NCI-H446 treated with DMSO at 0.1 percent for 48 hours (cell line): Measurements from ENCODE around the gene LPP.
"Not testable (repeated sequence)": the region's sequence is repeated elsewhere in the genome, so short reads cannot be mapped to it uniquely, and the experiment has no call there.

ENCODE experiments used
- DNase-seq: peaks from one replicate; lab custom pipeline; 2025; lab: John Stamatoyannopoulos, UW

Gene LPP

DNA sequence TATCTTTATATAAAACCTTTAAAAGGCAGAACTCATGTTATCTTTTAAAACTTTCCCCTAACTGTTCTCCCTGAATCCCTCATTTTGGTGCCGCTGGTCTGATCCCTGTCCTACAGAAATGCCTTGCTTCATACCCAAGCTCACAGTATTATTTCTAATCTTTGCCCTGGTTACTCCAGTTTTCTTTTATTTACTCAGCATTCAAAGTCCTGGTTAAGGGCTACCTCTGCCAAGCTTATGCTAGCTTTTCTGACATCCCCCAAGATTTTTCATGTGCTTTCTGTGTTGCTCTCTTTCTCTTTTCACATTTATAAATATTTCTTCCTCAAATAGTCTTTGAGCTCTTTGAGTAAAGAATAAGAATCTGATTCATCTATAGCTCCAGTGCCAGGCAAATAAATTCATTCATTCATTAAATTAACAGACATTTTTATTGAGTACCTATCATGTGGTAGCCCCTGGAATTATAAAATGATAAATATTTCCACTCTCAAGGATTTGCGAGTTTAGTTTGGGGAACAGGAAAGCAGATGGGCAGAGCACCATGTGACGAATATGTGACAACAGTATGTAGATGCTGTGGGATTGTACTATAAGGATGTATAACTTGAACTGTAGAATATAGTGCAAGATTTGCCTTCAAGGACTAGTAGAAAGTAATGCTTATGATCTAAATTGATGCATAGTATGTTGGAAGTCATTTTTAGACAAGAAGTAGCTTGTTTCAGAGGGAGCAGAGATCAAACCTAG, 247.5 kb downstream of the LPP start:
- no peak for DNase-seq

DNA sequence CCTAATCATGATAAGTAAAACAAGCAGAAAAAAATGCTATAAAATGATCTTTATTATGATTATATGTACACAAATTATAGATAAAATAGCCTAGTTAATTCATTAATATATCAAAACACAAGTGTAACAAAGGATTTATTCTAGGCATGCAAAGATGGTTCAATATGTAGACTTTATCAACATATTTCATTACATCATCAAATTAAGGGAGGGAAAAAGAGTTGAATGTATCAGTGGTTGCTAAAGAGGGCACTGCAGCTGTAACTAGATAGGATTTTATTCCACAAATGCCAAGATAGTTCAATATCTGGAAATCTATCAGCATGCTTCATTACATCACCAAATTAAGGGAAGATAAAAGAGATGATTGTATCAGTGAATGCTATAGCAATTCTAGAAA, 248.3 kb downstream of the LPP start:
- DNase-seq: no peak

DNA sequence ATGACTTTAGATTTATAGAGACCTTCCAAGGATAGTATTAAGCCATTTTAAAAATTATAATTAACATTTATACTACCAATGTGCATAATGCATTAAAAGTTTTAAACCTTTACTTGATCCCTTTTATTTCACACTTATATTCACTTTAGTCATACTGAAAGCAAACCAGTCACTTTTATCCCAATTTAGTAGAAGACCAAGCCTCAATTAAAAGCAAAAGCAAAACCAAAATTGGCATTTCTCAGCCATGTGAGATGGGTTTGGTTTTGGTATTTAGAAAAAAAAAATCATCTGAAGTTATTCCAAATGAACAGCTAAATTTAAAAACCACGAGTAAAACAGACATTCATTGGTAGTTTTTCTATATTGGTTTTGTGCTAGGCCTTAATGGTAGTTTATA, 249.4 kb downstream of the LPP start:
- DNase-seq: no peak

DNA sequence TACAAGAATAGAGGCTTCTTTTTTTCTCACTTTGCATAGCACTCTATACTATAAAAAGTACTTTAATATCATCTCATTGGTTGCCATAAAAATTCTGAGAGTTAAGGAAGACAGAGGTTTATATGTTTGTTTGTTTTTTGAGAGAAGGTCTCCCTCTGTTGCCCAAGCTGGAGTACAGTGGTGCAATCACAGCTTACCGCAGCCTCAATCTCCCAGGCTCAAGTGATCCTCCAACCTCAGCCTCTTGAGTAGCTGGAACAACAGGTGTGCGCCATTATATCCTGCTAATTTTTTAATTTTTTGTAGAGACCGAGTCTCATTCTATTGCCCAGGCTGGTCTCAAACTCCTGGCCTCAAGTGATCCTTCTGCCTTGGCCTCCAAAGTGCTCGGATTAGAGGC, 250.2 kb downstream of the LPP start:
- DNase-seq: no peak

DNA sequence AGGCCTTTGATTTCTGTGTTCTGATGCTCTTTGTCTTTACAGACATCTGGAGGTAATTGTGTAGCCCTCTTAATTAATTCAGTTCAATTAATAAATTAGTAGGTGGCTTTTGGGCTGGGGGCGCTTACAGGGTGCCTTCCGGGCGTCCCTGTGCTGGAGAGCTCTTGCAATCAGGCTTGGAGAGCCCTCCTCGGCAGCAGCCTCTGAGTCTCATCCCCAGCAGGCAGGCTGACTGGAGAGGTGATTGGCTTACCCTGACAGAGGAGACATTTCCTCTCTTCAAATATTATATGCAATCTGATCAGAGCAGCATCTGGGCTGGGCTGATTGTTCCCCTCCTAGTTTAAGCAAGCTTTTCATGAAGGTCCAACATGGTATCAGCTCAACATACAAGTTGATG, 250.7 kb downstream of the LPP start:
- no peak for DNase-seq

DNA sequence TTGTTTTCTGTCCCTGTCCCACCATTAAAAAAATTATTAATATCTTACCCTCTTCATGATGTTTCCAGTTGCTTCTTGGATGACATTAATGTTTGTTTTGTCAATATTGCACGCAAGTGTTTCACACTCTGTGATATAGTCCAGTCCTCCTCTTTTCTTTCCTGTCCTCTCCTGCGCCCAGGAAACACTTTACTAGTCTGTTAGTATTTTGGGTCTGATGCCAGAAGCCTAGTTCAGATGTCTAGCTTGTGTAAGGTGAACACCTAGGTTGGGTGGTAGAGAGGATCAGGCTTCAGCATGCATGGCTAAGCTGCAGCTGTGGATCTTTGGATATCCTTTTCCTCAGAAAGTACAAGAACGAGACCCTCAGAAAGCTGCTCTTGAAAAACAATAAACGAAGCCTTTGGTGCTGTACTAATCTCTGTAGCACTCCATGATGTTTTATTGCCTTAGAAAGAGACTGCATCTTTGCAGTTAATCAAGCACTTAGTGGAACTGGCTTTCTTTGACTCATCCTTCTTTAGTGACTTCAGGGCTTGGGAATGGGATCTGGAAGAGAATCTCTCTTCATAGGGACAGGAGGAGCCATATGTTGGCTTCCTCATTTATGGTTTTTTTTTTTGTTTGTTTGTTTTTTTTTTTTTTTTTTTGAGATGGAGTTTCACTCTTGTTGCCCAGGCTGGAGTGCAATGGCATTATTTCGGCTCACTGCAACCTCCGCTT, 253.4 kb downstream of the LPP start:
- DNase-seq: no peak

DNA sequence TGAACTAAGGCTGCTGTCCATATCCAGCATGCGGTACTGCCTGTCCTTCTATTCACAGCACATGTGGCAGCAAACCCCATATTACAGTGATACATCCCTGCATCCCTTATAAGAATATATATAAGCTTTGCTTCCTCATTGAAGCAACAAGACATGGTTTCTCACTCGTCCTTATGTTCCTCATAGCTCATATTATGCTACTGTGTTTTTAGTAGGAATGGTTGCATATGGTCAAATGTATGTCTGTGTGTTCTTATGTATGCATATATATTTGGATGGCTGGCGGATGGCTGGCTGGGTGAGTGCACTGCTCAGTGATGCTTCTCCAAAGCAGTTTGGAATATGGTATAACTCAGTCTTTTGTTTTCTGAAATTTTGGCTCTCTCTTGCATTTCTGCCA, 254.9 kb downstream of the LPP start:
- DNase-seq: no peak

- no peak for DNase-seq
Measured at GRCh38 chr3:188411750-188412149, 257.8 kb downstream of the LPP start.

DNA sequence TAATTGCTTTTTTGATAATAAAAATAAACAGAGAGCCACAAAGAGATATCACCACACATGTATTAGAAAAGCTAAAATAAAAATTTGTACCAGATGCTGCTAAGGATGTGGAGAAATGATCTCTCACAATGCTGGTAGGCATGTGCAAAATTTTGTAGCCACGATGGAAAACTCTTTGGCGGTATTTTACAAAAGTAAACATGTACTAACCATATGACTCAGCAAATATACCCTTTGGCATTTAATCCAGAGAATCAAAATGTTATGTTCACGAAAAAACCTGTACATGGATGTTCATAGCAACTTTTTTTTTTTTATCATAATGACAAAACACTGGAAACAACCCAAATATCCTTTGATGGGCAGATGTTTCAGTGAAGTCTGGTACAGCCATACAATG, 261.2 kb downstream of the LPP start:
- no peak for DNase-seq

DNA sequence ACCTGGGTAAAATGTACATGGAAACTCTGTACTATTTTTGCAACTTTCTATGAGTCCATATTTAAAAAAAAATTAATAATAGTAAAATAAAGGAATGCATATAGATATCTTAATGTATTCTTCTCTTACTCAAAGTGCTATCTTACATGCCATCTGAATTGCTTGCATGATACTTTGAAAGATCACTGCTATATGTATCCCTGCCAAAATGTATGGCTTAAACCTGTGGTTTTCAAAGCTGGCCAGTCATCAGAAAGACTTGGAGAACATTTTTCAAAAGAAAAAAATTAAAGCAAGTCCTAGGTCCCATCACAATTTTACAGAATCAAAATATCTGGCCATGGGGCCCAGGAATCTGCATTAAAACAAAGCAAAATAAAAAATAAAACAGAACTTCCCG, 262.1 kb downstream of the LPP start:
- DNase-seq: no peak

DNA sequence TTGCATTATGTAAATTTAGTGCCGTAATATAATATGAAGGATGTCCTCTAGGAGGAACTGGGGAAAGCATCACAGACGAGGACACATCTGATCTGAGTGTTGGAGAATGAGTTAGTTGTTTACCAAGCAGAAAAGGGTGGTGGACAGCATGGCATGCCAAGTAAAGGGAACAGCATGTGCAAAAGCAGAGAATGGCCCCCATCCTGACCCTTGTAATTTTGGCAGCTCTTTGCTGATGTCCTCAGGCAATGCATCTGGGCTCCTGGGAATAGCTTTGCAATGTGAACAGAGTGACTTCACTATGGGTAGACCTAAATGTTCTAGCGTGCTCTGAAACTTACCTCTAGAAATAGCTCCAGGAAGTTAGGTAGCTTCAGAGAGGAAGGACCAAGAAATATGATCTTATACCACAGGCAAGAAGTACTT, 263.3 kb downstream of the LPP start:
- DNase-seq: no peak

DNA sequence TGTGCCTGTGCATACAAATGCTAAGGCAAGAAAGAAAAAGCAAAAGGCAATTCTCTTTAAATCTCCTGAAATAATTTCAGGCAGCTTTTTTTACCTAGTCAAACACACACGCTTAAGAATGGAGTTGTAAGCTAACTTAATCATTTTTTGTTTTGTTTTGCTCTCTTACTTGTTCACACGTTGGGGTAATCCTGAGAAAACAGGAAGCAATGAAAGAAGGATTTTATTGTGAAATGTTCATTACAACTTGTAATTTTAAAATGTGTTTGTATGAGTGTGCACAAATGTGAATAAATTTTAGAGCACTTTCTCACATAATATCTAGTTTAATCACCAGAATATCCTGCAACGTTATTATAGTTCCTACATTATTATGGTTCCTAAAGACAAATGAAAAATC, 263.8 kb downstream of the LPP start:
- no peak for DNase-seq

- DNase-seq: peak; percentile 5
Measured at GRCh38 chr3:188421151-188421821, 267.3 kb downstream of the LPP start.

GRCh38 chr3:188421836-188422540, 268.0 kb downstream of the LPP start:
- peak; percentile 14 for DNase-seq

GRCh38 chr3:188427981-188428380, 274.0 kb downstream of the LPP start:
- not testable (repeated sequence) for DNase-seq

DNA sequence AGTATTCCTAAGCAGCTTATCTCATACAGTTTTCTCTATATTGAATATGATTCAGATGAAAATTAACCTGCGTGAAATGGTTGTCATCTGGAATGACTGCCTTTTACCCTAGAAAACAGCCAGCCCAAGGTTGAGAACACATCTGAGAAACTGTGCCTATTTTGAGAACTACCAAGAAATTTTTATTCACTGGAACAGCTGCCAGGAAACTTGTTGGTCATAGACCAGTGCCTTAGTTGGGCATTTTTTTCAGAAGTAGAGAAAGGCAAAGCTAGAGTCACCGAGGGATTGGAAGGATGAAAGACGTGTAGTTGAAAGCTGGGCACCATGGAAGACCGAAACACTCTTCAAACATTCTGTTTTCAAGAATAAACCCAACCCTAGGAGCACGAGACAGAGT, 277.1 kb downstream of the LPP start:
- no peak for DNase-seq

GRCh38 chr3:188431553-188431952, 277.6 kb downstream of the LPP start:
- DNase-seq: no peak

DNA sequence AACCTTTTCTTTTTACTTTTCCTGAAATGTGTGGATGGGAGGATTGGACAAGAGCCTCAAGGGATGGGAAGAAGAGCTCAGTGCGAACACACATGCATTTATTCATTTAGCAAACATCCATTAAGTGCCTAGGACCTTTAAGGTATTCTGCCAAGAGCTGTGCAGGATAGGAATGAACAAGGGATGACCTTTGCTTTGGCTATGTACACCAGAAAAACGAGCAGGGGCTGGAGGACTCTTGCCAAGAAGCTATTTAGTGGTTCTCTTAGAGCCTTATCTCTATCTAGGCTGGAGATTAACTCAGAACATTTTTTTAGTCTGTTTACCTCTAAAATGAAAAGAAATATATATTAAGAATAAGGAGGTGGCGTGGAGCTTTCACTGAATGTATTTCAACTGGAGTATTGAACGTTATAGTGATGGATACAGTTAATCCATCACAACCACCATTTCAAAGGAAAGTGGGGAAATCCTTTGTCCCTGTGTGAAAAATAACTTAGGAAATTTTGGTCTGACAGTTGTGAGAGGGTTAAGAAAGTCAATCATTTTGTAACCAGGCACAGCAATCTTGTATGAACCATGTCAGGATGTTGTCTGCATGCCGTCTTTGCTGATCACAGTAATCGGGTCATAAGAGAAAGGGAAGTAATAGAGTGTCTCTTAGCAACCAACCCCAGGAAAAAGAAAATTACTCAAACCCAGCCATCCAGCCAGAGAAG, 279.0 kb downstream of the LPP start:
- DNase-seq: no peak

DNA sequence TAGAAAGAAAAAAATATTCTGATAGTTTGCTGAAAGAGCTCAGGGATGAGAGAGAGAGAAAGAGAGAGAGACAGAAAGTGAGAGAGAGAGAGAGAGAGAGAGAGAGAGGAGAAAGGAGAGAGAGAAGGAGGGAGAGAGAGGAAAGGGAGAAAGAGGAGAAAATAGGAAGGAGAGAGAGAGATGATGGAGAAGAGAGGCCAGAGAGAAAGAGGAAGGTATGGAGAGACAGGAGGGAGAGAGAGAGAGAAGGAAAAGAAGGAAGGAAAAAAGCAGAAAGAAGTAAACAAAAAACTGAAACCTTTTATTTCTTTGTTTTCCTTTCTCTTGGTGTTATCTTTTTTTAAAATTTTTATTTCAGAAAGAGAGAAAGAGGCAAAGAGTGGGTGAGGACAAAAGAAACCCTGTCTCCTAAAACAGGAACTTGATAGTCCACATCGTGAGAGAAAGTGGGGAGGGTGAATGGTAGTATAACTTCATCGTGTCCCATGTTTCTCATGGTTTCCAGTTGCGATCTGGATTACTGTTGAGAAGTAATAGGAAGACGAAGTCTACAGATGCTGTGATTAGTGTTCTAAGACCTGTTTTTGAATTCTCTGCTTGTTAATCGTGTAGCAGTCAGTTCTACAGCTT, 279.7 kb downstream of the LPP start:
- DNase-seq: no peak

GRCh38 chr3:188434594-188434993, 280.6 kb downstream of the LPP start:
- DNase-seq: no peak

DNA sequence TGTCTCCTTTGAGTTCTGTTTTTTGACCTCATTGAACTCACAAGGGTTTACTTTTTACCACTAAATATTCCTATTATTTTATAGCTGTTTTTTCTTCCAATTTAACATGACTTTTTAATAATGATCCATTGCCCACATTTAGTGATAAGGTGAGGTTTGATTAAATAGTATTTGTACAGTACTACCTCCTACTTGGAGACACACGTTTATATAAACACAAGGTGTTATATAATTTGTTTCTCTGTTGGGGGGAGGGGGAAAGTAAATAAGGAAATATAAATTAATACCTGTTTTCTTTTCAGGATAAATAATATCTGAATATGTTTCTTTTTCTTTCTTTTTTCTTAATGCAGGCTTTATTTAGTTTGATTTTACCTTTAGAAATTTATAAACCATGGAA, 281.3 kb downstream of the LPP start:
- no peak for DNase-seq
